H9 (cell line): ENCODE results near the gene FLT3. TPM values are rescaled to one million over a fixed set of nuclear protein-coding genes. Genes with fewer than 3 reads are reported as not detected.

Source experiments
- DNase-seq: peaks from one replicate; pipeline ENCODE4 v3.0.0-alpha.2; 2017
- H2AFZ ChIP-seq: one replicate; pipeline ENCODE4 v1.6.1; 2013; ENCODE audit warnings: mild to moderate bottlenecking, low read length, control low read depth, moderate library complexity
- H2AK5ac ChIP-seq: 2 replicates; pipeline ENCODE4 v1.6.1; 2013; ENCODE audit warnings: low read length, control low read depth, mixed read lengths; ENCODE audit not compliant: insufficient read length
- H2BK120ac ChIP-seq: one replicate; pipeline ENCODE4 v1.6.1; 2013; ENCODE audit warnings: low read depth, mild to moderate bottlenecking, low read length, control low read depth, inconsistent platforms; ENCODE audit not compliant: poor library complexity, severe bottlenecking
- H2BK12ac ChIP-seq: 2 replicates; pipeline ENCODE4 v1.6.1; 2013; ENCODE audit warnings: low read length, control low read depth, mixed read lengths, low read depth; ENCODE audit not compliant: insufficient read length
- H2BK15ac ChIP-seq: 2 replicates; pipeline ENCODE4 v1.6.1; 2013; ENCODE audit warnings: low read depth, low read length, control low read depth
- H2BK20ac ChIP-seq: one replicate; pipeline ENCODE4 v1.6.1; 2013; ENCODE audit warnings: low read depth, mild to moderate bottlenecking, low read length, control low read depth, inconsistent platforms; ENCODE audit not compliant: poor library complexity, severe bottlenecking
- H2BK5ac ChIP-seq: 2 replicates; pipeline ENCODE4 v1.6.1; 2013; ENCODE audit warnings: low read length, control low read depth, mixed read lengths; ENCODE audit not compliant: insufficient read length
- H3K14ac ChIP-seq: 2 replicates; pipeline ENCODE4 v1.6.1; 2013; ENCODE audit warnings: low read length, control low read depth; ENCODE audit not compliant: insufficient read depth
- H3K18ac ChIP-seq: 2 replicates; pipeline ENCODE4 v1.6.1; 2013; ENCODE audit warnings: low read depth, mild to moderate bottlenecking, mixed read lengths, low read length, control low read depth; ENCODE audit not compliant: insufficient read length
- H3K23ac ChIP-seq: 2 replicates; pipeline ENCODE4 v1.6.1; 2013; ENCODE audit warnings: low read length, control low read depth, mixed read lengths, low read depth; ENCODE audit not compliant: insufficient read length
- H3K23me2 ChIP-seq: 2 replicates; pipeline ENCODE4 v1.6.1; 2013; ENCODE audit warnings: low read depth, mild to moderate bottlenecking, mixed read lengths, low read length, control low read depth; ENCODE audit not compliant: insufficient read length, poor library complexity, severe bottlenecking
- H3K27ac ChIP-seq: 2 replicates; pipeline ENCODE4 v1.5.1; 2013; ENCODE audit warnings: low read length, control low read depth, mixed read lengths, low read depth; ENCODE audit not compliant: insufficient read length
- H3K27me3 ChIP-seq: 2 replicates; pipeline ENCODE4 v1.6.1; 2013; ENCODE audit warnings: low read length, control low read depth, inconsistent platforms; ENCODE audit not compliant: insufficient read depth
- H3K4ac ChIP-seq: 2 replicates; pipeline ENCODE4 v1.6.1; 2013; ENCODE audit warnings: low read depth, mild to moderate bottlenecking, control low read depth, inconsistent platforms, low read length, moderate library complexity
- H3K4me1 ChIP-seq: 2 replicates; pipeline ENCODE4 v1.6.1; 2013; ENCODE audit warnings: low read length, control low read depth, inconsistent platforms; ENCODE audit not compliant: insufficient read depth
- H3K4me2 ChIP-seq: 2 replicates; pipeline ENCODE4 v1.6.1; 2013; ENCODE audit warnings: low read length, control low read depth, mixed read lengths; ENCODE audit not compliant: insufficient read length, insufficient read depth
- H3K56ac ChIP-seq: 2 replicates; pipeline ENCODE4 v1.6.1; 2013; ENCODE audit warnings: low read depth, mild to moderate bottlenecking, mixed read lengths, low read length, control low read depth; ENCODE audit not compliant: insufficient read length
- H3K79me1 ChIP-seq: 2 replicates; pipeline ENCODE4 v1.6.1; 2013; ENCODE audit warnings: low read depth, mild to moderate bottlenecking, moderate library complexity, low read length, control low read depth, inconsistent platforms; ENCODE audit not compliant: insufficient read depth, poor library complexity, severe bottlenecking
- H3K79me2 ChIP-seq: 2 replicates; pipeline ENCODE4 v1.6.1; 2013; ENCODE audit warnings: low read length, control low read depth, inconsistent platforms; ENCODE audit not compliant: insufficient read depth
- H3K9ac ChIP-seq: 2 replicates; pipeline ENCODE4 v1.6.1; 2013; ENCODE audit warnings: low read length, control low read depth, mixed read lengths; ENCODE audit not compliant: insufficient read length; ENCODE audit errors: extremely low read depth
- H3K9me3 ChIP-seq: one replicate; pipeline ENCODE4 v1.6.1; 2013; ENCODE audit warnings: low read depth, low read length, inconsistent platforms; ENCODE audit not compliant: control insufficient read depth
- H3T11ph ChIP-seq: one replicate; pipeline ENCODE4 v1.6.1; 2013; ENCODE audit warnings: mild to moderate bottlenecking, low read length, control low read depth, inconsistent platforms
- H4K20me1 ChIP-seq: one replicate; pipeline ENCODE4 v1.6.1; 2013; ENCODE audit not compliant: control insufficient read depth, insufficient read length, insufficient read depth
- H4K5ac ChIP-seq: 2 replicates; pipeline ENCODE4 v1.6.1; 2013; ENCODE audit warnings: low read depth, mild to moderate bottlenecking, mixed read lengths, low read length, control low read depth; ENCODE audit not compliant: insufficient read length
- H4K8ac ChIP-seq: replicated peaks from 2 replicates; pipeline ENCODE4 v1.6.1; 2013; ENCODE audit warnings: low read length, control low read depth, mixed read lengths, low read depth; ENCODE audit not compliant: insufficient read length
- H4K91ac ChIP-seq: 2 replicates; pipeline ENCODE4 v1.6.1; 2013; ENCODE audit warnings: low read depth, mild to moderate bottlenecking, moderate library complexity, mixed read lengths, low read length, control low read depth; ENCODE audit not compliant: insufficient read length
- H3K27ac Mint-ChIP-seq, 3 experiments: 2 replicates in 2 of 3; 3 replicates in 1 of 3; pipeline ENCODE4 v1.8.0; 2020 to 2021; ENCODE audit warnings: mixed read lengths in 3 of 3, mild to moderate bottlenecking in 1 of 3, moderate library complexity in 1 of 3
- H3K27me3 Mint-ChIP-seq: 2 replicates; pipeline ENCODE4 v1.8.0; 2021; ENCODE audit warnings: low read depth, mild to moderate bottlenecking, moderate library complexity, mixed read lengths
- H3K36me3 Mint-ChIP-seq, 3 experiments: 2 replicates in 2 of 3; 3 replicates in 1 of 3; pipeline ENCODE4 v1.8.0; 2020 to 2021; ENCODE audit warnings: low read depth in 3 of 3, mixed read lengths in 3 of 3; ENCODE audit not compliant: insufficient read depth in 1 of 3
- H3K4me1 Mint-ChIP-seq, 2 experiments: 2 replicates each; pipeline ENCODE4 v1.8.0; 2020; ENCODE audit warnings: mixed read lengths in 2 of 2
- H3K4me3 Mint-ChIP-seq, 2 experiments: 2 replicates in 1 of 2; 3 replicates in 1 of 2; pipeline ENCODE4 v1.8.0; 2020 to 2021; ENCODE audit warnings: mild to moderate bottlenecking in 2 of 2, mixed read lengths in 2 of 2, moderate library complexity in 1 of 2
- H3K9me3 Mint-ChIP-seq, 2 experiments: 2 replicates in 1 of 2; 3 replicates in 1 of 2; pipeline ENCODE4 v1.8.0; 2020; ENCODE audit warnings: mild to moderate bottlenecking in 2 of 2, mixed read lengths in 2 of 2, moderate library complexity in 1 of 2
- total RNA-seq: library from RNA; stranded (reverse); gene quantifications from 2 replicates; pipeline ENCODE4 v1.2.1, GENCODE V29; 2021
- TF ChIP-seq, protein P1 (sequence below): fragments of 200-600 bp; sonication (generic); conservative IDR thresholded peaks from 3 replicates; pipeline ENCODE4 v1.8.0; 2021; ENCODE audit warnings: antibody characterized with exemption, mild to moderate bottlenecking

Gene FLT3
- total RNA-seq, 1 experiment from 2014 or later: 0.44 TPM

DNA sequence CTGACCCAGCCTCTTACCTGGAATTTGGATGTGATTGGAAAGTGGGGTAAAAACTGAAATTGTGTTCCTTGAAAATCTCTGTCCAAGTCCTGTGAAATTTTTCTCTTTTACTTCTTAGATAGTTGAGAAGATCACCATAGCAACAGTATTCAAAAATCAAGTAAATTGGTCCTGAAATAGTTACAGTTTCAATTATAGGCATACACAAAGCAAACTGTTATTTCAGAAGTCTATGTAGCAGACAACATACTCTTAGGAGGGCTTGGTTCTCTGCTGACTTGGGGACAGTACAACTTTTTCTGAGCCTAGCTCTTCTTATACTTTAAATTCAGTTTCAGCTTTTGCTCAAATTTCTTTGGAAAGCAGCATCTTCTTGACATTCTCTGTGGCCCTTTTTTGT lies 73.3 kb downstream of the FLT3 start:
- Histone ChIP-seq H2BK20ac (no peak overlapping the region), H3K27ac (no peak overlapping the region), H4K8ac (no peak overlapping the region), H3K79me2 (no peaks in the 10 kb centered on the region), H3K4me1 (peaks cover 7% of the 10 kb centered on the region; the same call in 1 of the 2 replicates), H4K20me1 (no peaks in the 10 kb centered on the region), H3K18ac (no peak overlapping the region), H3K23ac (no peak overlapping the region), H3K4ac (no peak overlapping the region), H2AFZ (no peak overlapping the region), H4K5ac (no peak overlapping the region), H3K4me2 (no peak overlapping the region), H3K79me1 (no peaks in the 10 kb centered on the region), H4K91ac (no peak overlapping the region), H3K27me3 (no peaks in the 10 kb centered on the region), H2BK5ac (no peak overlapping the region), H3K14ac (no peak overlapping the region), H3K23me2 (no peaks in the 10 kb centered on the region), H2BK120ac (no peak overlapping the region), H2BK12ac (no peak overlapping the region), H3T11ph (no peak overlapping the region), H2BK15ac (no peak overlapping the region), H3K9ac (no peak overlapping the region), H3K9me3 (no peaks in the 10 kb centered on the region), H3K56ac (no peak overlapping the region), H2AK5ac (no peak overlapping the region)
- Mint-ChIP-seq H3K27me3 (peaks cover 1% of the 10 kb centered on the region), H3K4me3 (no peak overlapping the region), H3K9me3 (no peaks in the 10 kb centered on the region), H3K36me3 (no peaks in the 10 kb centered on the region), H3K4me1 (peaks cover 23 to 28% of the 10 kb centered on the region in 2 experiments), H3K27ac (no peak overlapping the region; a peak in 2 of 7 replicates)
- DNase-seq: no peak
- TF ChIP-seq, protein P1, sequence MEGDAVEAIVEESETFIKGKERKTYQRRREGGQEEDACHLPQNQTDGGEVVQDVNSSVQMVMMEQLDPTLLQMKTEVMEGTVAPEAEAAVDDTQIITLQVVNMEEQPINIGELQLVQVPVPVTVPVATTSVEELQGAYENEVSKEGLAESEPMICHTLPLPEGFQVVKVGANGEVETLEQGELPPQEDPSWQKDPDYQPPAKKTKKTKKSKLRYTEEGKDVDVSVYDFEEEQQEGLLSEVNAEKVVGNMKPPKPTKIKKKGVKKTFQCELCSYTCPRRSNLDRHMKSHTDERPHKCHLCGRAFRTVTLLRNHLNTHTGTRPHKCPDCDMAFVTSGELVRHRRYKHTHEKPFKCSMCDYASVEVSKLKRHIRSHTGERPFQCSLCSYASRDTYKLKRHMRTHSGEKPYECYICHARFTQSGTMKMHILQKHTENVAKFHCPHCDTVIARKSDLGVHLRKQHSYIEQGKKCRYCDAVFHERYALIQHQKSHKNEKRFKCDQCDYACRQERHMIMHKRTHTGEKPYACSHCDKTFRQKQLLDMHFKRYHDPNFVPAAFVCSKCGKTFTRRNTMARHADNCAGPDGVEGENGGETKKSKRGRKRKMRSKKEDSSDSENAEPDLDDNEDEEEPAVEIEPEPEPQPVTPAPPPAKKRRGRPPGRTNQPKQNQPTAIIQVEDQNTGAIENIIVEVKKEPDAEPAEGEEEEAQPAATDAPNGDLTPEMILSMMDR: no peak
